Body of pancreas (tissue), 4 donors: ENCODE data around the gene ATP6V1B1.

Source experiments
- POLR2A ChIP-seq, 3 donors: fragments of 450-650 bp; IDR thresholded peaks; one replicate each; pipeline ENCODE4 v1.6.1; 2016; ENCODE audit warnings: antibody characterized with exemption in 3 of 3, mild to moderate bottlenecking in 2 of 3
- TF ChIP-seq, protein P1 (sequence below), 7 experiments: fragments of 450-650 bp in 4 of 7; fragments of 200-600 bp in 3 of 7; sonication (generic) in 3 of 7; IDR thresholded peaks; one replicate each; pipeline ENCODE4 v1.5.1; 2016 to 2019; ENCODE audit warnings: antibody characterized with exemption in 7 of 7

DNA sequence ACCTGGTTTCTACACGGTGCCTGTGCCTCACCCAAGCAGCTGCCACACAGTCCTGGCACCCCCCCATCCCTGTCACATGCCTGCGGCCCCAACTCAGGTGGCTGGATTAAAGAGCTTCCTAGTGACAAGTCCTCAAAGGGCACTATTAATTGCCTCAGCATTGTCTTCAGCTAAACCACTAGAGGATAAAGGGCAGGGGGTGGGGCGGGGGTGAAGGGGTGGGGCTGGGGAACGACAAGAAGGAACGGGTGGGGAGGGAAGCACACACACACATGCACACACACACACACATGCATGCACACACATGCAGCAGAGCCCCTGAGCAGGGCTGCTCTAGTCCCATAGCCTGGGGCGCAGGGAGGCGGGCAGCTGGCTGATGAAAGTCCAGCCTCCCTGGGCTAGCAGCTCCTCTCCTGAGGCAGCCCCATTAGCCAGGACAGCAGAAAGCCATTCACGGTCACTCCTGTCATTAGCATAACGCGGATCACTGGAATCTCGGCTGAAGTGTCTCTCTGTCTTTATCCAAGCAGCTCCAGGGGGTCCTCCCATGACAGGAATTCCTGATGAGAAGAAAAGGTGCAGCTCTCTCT, 66.4 kb downstream of the ATP6V1B1 start:
- TF ChIP-seq, protein P1, sequence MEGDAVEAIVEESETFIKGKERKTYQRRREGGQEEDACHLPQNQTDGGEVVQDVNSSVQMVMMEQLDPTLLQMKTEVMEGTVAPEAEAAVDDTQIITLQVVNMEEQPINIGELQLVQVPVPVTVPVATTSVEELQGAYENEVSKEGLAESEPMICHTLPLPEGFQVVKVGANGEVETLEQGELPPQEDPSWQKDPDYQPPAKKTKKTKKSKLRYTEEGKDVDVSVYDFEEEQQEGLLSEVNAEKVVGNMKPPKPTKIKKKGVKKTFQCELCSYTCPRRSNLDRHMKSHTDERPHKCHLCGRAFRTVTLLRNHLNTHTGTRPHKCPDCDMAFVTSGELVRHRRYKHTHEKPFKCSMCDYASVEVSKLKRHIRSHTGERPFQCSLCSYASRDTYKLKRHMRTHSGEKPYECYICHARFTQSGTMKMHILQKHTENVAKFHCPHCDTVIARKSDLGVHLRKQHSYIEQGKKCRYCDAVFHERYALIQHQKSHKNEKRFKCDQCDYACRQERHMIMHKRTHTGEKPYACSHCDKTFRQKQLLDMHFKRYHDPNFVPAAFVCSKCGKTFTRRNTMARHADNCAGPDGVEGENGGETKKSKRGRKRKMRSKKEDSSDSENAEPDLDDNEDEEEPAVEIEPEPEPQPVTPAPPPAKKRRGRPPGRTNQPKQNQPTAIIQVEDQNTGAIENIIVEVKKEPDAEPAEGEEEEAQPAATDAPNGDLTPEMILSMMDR (IDR thresholded peaks at IDR 0.05) = no peak
- no peak for TF ChIP-seq POLR2A (IDR thresholded peaks at IDR 0.05)
